ENCODE measurements around the gene LCP2. TPM values are rescaled to one million over a fixed set of nuclear protein-coding genes. Genes with fewer than 3 reads are reported as not detected.

The LCP2 gene
- total RNA-seq, 1 donor from 2014 or later: 283 TPM

DNA sequence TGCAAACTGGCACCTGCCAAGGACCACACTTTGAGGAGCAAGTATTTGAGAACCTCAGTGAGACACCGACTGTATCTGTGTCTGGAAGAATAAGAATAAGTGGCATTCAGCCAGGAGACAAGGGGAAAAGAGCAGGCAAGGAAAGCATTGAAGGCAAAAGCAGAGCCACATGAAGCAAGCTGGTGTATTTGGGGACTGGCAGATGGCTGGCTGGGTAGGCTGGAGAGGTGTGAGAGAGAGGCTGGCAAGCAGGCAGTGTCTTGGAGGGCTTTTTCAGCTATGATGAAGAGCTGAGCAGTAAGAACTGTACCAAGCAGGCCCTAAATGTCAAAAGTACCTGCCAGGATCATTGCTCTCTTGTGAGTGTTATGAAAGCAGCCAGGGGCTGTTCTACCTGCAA lies 78.9 kb downstream of the LCP2 start:
- H3K36me3 Mint-ChIP-seq (ENCODE audit: low read depth): no peaks in the 10 kb centered on the region
- H3K27me3 Mint-ChIP-seq: peaks cover 9% of the 10 kb centered on the region
- no peaks in the 10 kb centered on the region for H3K9me3 Mint-ChIP-seq
- no peaks in the 10 kb centered on the region for H3K4me1 Mint-ChIP-seq
- DNase-seq: no peak
- intact Hi-C loops (cut with micrococcal nuclease): loop anchor here (10.0 kb wide), 1 partner anchor 114 kb away; the partner anchor contains the start of gene FOXI1
- no peak overlapping the region for H3K27ac Mint-ChIP-seq
- H3K4me3 Mint-ChIP-seq: no peak overlapping the region

DNA sequence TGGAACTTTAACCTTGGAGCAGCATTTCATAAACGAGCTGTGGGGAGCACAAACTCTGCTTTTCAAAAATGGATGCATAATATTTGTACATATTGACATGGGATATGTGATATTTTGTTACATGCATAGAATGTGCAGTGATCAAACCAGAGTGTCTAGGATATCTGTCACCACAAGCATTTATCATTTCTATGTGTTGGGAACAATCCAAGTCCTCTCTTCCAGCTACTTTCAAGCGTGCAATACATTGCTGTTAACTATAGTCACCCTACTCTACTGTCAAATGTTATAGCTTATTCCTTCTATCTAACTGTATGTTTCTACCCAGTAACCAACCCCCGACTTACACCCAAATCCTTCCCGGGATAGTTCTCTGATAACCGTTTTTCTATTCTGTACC lies 79.7 kb downstream of the LCP2 start:
- Mint-ChIP-seq H3K27ac (no peak overlapping the region), H3K4me3 (no peak overlapping the region), H3K27me3 (peaks cover 13% of the 10 kb centered on the region), H3K36me3 (ENCODE audit: low read depth) (no peaks in the 10 kb centered on the region), H3K9me3 (no peaks in the 10 kb centered on the region), H3K4me1 (no peaks in the 10 kb centered on the region)
- intact Hi-C loops (cut with micrococcal nuclease): loop anchor here (10.0 kb wide), 1 partner anchor 113 kb away; the partner anchor contains the start of gene FOXI1
- no peak for DNase-seq

DNA sequence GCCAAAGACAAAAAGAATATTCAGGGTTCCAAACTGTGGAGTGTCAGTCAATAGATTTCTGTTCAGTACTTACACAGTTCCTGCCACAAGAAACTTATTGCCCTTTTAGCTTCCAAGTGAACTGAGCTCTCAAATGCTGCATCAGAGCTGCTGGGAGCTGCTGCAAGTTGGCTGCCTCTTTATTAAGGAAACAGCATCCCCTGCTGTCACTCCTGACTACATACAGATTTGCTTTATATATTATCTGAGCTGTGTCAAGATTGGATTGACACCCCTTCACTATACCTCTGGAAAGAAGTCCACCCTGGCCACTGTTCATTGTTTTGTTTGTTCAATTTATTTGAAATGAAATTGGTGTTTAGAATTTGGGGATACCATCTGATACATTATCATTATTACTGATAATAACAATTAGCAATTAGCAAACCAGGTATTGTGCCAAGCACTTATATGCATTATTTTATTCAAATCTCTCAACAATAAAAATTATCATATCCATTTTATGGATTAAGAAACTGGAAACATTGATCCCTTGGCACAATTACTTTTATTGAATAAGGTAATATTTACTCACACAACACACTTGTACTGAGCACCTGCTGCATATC lies 81.2 kb downstream of the LCP2 start:
- Mint-ChIP-seq H3K9me3 (no peaks in the 10 kb centered on the region), H3K27me3 (peaks cover 25% of the 10 kb centered on the region), H3K36me3 (ENCODE audit: low read depth) (no peaks in the 10 kb centered on the region), H3K4me3 (no peak overlapping the region), H3K27ac (no peak overlapping the region), H3K4me1 (no peaks in the 10 kb centered on the region)
- no peak for DNase-seq
- intact Hi-C loops (cut with micrococcal nuclease): loop anchor here (10.0 kb wide), 1 partner anchor 112 kb away; the partner anchor contains the start of gene FOXI1

DNA sequence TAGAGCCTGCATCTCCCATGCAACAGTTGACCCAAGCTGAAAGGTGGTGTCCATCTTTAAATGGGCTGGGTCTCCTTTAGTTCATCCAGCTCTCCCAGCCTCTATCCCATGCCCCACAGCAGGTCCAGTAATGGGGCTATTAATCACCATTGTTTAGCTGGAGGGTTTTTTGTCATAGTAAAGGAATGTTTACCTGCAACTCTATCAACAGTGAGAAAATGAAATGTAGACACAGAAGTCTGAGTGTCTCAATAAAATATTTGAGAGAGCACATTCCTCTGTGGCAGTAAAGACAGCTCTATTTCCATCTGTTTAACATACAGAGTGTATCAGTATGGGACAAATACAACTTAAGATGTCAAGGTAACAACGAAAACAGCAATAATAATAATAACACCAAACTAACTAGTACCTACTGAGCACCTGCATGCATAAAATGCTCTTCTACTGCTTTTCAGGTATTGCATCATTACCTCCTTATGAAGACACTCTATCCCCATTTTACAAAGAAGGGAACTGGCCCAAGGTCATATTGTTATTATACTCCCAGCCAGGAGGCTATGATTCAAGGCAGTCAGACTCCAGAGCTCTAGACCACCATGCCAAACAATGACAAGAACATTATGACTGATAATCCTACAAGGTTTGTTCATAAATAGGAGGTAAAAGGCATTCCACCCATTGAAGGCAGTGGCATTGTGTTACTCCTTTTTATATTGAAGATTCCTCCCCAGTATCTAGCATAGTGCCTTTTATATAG lies 85.8 kb downstream of the LCP2 start:
- Mint-ChIP-seq H3K27ac (no peak overlapping the region), H3K4me3 (no peak overlapping the region), H3K4me1 (no peaks in the 10 kb centered on the region)

DNA sequence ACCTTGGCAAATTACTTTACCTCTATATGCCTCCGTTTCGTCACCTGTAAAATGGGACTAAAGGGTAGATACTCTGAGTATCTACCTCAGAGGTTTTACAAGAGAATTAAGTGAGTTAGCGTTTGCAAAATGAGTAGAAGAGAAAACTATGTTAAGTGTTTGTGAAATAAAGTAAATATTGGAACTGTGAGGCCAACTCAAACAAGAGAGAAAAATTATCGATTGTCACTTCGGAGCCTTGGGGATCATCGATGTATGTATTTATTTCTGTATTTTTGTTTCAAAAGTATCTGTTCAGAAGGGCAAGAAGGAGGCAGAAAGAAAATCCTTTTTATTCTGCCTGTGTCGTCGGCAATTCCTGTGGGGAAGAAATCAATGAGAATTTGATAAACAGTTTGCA lies 90.6 kb downstream of the LCP2 start:
- Mint-ChIP-seq H3K9me3 (no peaks in the 10 kb centered on the region), H3K36me3 (ENCODE audit: low read depth) (no peaks in the 10 kb centered on the region), H3K4me3 (no peak overlapping the region), H3K27me3 (peaks cover 40% of the 10 kb centered on the region), H3K27ac (no peak overlapping the region), H3K4me1 (no peaks in the 10 kb centered on the region)
- intact Hi-C loops (cut with micrococcal nuclease): no loop called here
- no peak for DNase-seq

More for the DNA sequence above, 85.8 kb downstream of the LCP2 start:
- intact Hi-C loops (cut with micrococcal nuclease): loop anchor here (10.0 kb wide), 1 partner anchor 107 kb away; the partner anchor contains the start of gene FOXI1
- Mint-ChIP-seq H3K36me3 (ENCODE audit: low read depth) (no peaks in the 10 kb centered on the region), H3K27me3 (peaks cover 50% of the 10 kb centered on the region), H3K9me3 (no peaks in the 10 kb centered on the region)
- DNase-seq: no peak

DNA sequence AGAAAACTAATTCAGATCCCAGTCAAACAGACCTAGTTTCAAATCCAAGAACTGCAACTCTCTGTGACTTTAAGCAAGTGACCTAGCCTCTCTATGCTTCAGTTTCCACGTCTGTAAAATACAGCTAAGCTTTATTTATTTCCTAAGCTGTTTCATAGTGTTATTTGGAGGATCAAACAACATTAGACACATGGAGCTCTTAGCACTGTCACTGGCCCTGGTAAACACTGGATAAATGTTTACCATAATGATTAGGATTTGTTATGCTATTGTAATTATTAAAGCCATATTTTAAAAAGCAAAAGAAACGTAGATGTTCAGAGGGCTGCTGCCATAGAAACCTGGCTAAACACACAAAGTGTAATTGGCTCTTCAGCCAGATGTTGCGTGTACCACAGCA lies 91.4 kb downstream of the LCP2 start:
- no peak for DNase-seq
- Mint-ChIP-seq H3K27ac (no peak overlapping the region), H3K4me3 (no peak overlapping the region), H3K9me3 (no peaks in the 10 kb centered on the region), H3K36me3 (ENCODE audit: low read depth) (no peaks in the 10 kb centered on the region), H3K4me1 (no peaks in the 10 kb centered on the region), H3K27me3 (peaks cover 36% of the 10 kb centered on the region)
- intact Hi-C loops (cut with micrococcal nuclease): no loop called here

DNA sequence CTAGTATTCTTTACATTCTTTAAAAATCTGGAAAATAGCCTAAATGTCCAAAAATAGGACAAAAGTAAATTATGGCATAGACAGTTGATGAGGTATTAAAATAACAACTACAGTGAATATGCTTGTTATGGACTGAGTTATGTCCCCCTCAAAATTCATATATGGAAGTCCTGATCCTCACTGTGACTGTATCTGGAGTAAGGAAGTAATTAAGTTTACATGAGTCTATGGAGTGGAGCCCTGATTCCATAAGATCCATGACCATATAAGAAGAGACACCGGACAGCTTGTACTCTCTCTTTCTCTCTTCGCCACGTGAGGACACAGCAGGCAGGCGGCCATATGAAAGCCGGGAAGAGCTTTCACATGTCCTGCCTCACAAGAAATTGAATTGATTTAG lies 93.4 kb downstream of the LCP2 start:
- no peak for DNase-seq
- Mint-ChIP-seq H3K4me1 (no peaks in the 10 kb centered on the region), H3K4me3 (no peak overlapping the region), H3K27me3 (peaks cover 23% of the 10 kb centered on the region), H3K36me3 (ENCODE audit: low read depth) (no peaks in the 10 kb centered on the region), H3K9me3 (no peaks in the 10 kb centered on the region), H3K27ac (no peak overlapping the region)
- intact Hi-C loops (cut with micrococcal nuclease): no loop called here

DNA sequence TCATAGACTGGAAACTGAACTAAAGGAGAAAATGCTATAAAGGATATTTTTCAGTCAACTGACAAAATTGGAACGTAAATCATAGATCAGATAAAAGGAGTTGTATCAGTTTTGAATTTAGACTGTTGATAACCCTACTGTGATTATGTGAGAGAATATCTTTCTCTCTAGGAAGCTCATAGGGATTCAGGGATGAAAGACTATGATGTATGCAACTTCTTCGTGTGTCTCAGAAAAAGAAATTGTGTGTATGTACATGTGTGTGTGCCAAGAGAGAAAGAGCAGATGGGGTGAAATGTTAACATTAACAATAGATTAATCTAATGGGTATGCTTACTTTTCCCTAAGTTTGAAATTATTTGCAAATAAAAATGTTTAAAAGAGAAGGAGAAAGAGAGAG lies 95.5 kb downstream of the LCP2 start:
- no peaks in the 10 kb centered on the region for H3K9me3 Mint-ChIP-seq
- H3K4me1 Mint-ChIP-seq: no peaks in the 10 kb centered on the region
- intact Hi-C loops (cut with micrococcal nuclease): no loop called here
- no peak overlapping the region for H3K27ac Mint-ChIP-seq
- no peaks in the 10 kb centered on the region for H3K36me3 Mint-ChIP-seq (ENCODE audit: low read depth)
- peaks cover 19% of the 10 kb centered on the region for H3K27me3 Mint-ChIP-seq
- no peak overlapping the region for H3K4me3 Mint-ChIP-seq
- no peak for DNase-seq

DNA sequence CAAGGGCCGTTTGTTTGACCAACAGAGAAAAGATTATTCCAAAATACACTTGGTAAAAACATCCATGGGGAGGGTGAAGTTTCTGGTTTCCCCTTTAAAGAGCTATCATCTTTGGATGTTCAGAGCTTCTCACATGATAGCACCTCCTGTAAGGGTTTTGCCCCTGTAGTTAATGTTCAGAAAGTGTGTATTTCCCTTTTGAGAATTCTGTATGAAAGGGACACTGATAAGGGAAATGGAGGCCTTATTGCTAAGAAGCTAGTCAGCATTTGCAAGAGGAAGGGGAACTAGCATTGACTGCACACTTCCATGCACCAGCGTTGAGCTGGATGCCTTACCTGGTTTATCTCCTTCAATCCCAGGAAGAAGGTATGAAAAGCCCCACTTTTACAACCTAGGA lies 96.3 kb downstream of the LCP2 start:
- Mint-ChIP-seq H3K4me1 (no peaks in the 10 kb centered on the region), H3K9me3 (no peaks in the 10 kb centered on the region), H3K36me3 (ENCODE audit: low read depth) (no peaks in the 10 kb centered on the region), H3K27me3 (peaks cover 15% of the 10 kb centered on the region), H3K4me3 (no peak overlapping the region), H3K27ac (no peak overlapping the region)
- intact Hi-C loops (cut with micrococcal nuclease): no loop called here
- no peak for DNase-seq

DNA sequence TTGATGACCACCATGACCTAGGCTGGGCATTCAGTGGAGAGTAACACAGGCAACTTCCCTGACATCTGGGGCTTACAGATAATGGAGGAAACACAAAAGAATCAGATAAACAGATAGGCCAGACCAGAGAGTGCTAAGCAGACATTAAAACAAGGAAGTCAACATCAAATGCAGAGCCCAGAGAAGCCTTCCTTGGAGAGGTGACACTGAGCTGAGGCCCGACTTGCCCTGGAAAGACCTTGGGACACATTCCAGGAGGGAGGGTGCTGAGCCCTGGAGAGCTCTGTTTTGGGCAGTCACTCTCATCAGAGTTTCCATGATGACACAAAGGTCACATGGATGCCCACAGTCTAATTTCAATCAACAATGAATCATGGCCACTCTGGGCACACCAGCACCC lies 96.7 kb downstream of the LCP2 start:
- Mint-ChIP-seq H3K4me3 (no peak overlapping the region), H3K9me3 (no peaks in the 10 kb centered on the region), H3K4me1 (no peaks in the 10 kb centered on the region), H3K27me3 (peaks cover 15% of the 10 kb centered on the region), H3K27ac (no peak overlapping the region), H3K36me3 (ENCODE audit: low read depth) (no peaks in the 10 kb centered on the region)
- DNase-seq: no peak
- intact Hi-C loops (cut with micrococcal nuclease): no loop called here

Other genes with a start within 250 kb of the LCP2 start
- gene FOXI1, start 191.9 kb downstream of the LCP2 start, total RNA-seq: 0.09 TPM in 1 of 2 replicates, not detected in the other
- not detected in 2 replicates for gene C5orf58, start 64.8 kb downstream of the LCP2 start, total RNA-seq
- 0.07 TPM in 1 of 2 replicates, not detected in the other for gene KCNMB1, start 91.6 kb upstream of the LCP2 start, total RNA-seq
- gene KCNIP1, start 206.2 kb upstream of the LCP2 start, total RNA-seq: not detected in 2 replicates

All from activated CD4-positive, alpha-beta T cell treated with anti-CD3 and anti-CD28 coated beads, Interleukin-2, amount 10 ng/mL, durations not matched to agents 24 days and 14 days (primary cell).